HEK293 (cell line): Measurements from ENCODE around the gene BEST2.

ENCODE experiments used
- CTCF ChIA-PET: fragments of 350-600 bp; formaldehyde crosslinking; extraction: SDS; loops from one replicate; lab custom pipeline; 2021; ENCODE audit warnings: antibody characterized with exemption; lab: Yijun Ruan, JAX
- POLR2A ChIA-PET: fragments of 300-600 bp; formaldehyde crosslinking; extraction: SDS; loops from one replicate; lab custom pipeline; 2020; ENCODE audit warnings: antibody characterized with exemption, inconsistent platforms; lab: Yijun Ruan, JAX
- H3K27ac ChIP-seq: fragments of 200-500 bp; sonication (Bioruptor generic); 2 replicates; pipeline ENCODE4 v1.5.1; 2014; ENCODE audit warnings: low read depth, low read length, control low read depth, inconsistent platforms; ENCODE audit errors: extremely low read depth
- H3K36me3 ChIP-seq, 2 experiments: fragments of 200-500 bp in 1 of 2; sonication (Bioruptor generic) in 1 of 2; 1 replicate in 1 of 2; 2 replicates in 1 of 2; pipeline ENCODE4 v1.5.1; 2014 to 2017; ENCODE audit warnings: inconsistent platforms in 2 of 2, low read length in 2 of 2; ENCODE audit not compliant: control insufficient read depth in 2 of 2, insufficient read depth in 1 of 2
- H3K4me1 ChIP-seq: fragments of 200-500 bp; sonication (Bioruptor generic); 2 replicates; pipeline ENCODE4 v1.5.1; 2014; ENCODE audit warnings: mild to moderate bottlenecking, low read length, inconsistent platforms; ENCODE audit not compliant: control insufficient read depth, insufficient read depth
- H3K4me3 ChIP-seq: 2 replicates; pipeline ENCODE4 v1.5.1; 2011; ENCODE audit warnings: low read depth, mild to moderate bottlenecking, control low read depth, low read length, moderate library complexity
- H3K9me3 ChIP-seq: fragments of 200-500 bp; sonication (Bioruptor generic); 2 replicates; pipeline ENCODE4 v1.5.1; 2014; ENCODE audit warnings: low read depth, low read length, inconsistent platforms; ENCODE audit not compliant: control insufficient read depth, insufficient read depth
- SCRT2 ChIP-seq: fragments of 450-650 bp; formaldehyde crosslinking; IDR thresholded peaks from 2 replicates; pipeline ENCODE4 v1.5.1; 2016; ENCODE audit warnings: missing biosample characterization, missing genetic modification characterization
- ZBTB10 ChIP-seq: fragments of 450-650 bp; formaldehyde crosslinking; IDR thresholded peaks from 2 replicates; pipeline ENCODE4 v1.5.1; 2016; ENCODE audit warnings: missing biosample characterization, missing genetic modification characterization
- ZNF140 ChIP-seq: fragments of 450-650 bp; formaldehyde crosslinking; IDR thresholded peaks from 2 replicates; pipeline ENCODE4 v1.5.1; 2016; ENCODE audit warnings: missing biosample characterization, missing genetic modification characterization
- ZNF169 ChIP-seq: fragments of 450-650 bp; formaldehyde crosslinking; IDR thresholded peaks from 2 replicates; pipeline ENCODE4 v1.5.1; 2016; ENCODE audit warnings: missing biosample characterization, missing genetic modification characterization
- ZNF23 ChIP-seq: fragments of 450-650 bp; formaldehyde crosslinking; IDR thresholded peaks from 2 replicates; pipeline ENCODE4 v1.5.1; 2016; ENCODE audit warnings: missing biosample characterization, missing genetic modification characterization, borderline replicate concordance
- ZNF473 ChIP-seq: fragments of 450-650 bp; formaldehyde crosslinking; IDR thresholded peaks from 2 replicates; pipeline ENCODE4 v1.5.1; 2017; ENCODE audit warnings: missing biosample characterization, missing genetic modification characterization
- ZNF664 ChIP-seq: fragments of 450-650 bp; formaldehyde crosslinking; IDR thresholded peaks from 2 replicates; pipeline ENCODE4 v1.5.1; 2016; ENCODE audit warnings: missing biosample characterization, missing genetic modification characterization
- ZNF677 ChIP-seq: fragments of 450-650 bp; IDR thresholded peaks from 2 replicates; pipeline ENCODE4 v1.5.0; 2018; ENCODE audit warnings: missing biosample characterization, mild to moderate bottlenecking, missing genetic modification characterization, moderate library complexity
- TF ChIP-seq, protein P1 (sequence below): fragments of 450-650 bp; formaldehyde crosslinking; IDR thresholded peaks from 2 replicates; pipeline ENCODE4 v1.5.1; 2016; ENCODE audit warnings: missing biosample characterization, missing genetic modification characterization, low read depth
- TF ChIP-seq, protein P2 (sequence below): fragments of 450-650 bp; formaldehyde crosslinking; IDR thresholded peaks from 2 replicates; pipeline ENCODE4 v1.5.1; 2016; ENCODE audit warnings: missing biosample characterization, missing genetic modification characterization, low read depth

The BEST2 gene

DNA sequence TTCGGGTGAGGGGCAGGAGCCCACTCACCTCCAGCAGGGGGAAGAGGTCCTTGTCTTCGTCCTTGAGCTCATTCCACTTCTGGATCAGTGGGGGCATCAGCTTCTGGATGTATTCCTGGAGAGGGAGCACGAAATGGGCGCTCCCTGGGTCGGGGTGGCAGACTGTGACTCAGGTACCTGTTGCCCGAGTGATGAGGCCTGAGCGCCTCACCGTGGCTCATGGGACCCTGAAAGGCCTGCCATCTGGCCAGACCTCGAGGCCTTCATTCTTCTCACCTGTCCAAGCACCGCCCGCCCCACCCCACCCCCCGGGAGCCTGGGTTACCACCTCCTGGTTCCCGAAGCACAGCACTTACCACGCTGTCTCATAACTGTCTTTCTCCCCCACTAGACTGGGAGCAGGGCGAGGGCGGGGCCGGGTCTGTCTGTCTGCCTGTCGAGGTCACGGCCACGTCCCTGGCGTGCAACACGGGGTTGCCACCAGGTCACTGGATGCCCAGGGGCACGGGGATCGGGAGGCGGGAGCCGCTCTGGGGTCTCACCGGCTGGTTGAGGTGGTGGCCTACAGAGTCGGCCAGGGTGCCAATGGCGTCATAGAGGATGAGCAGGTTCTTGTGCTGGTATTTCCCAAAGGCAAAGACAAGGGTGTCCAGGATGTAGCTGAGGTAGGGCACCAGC, 45.8 kb upstream of the BEST2 start:
- POLR2A ChIA-PET = interaction anchor here (0.6 kb wide), 1 partner anchor 14 kb away, joined by 4 read pairs; no protein-coding TSS in a partner anchor
- H3K27ac ChIP-seq = no peak overlapping the region
- peaks cover 63 to 97% of the 10 kb centered on the region in 2 experiments for H3K36me3 ChIP-seq
- H3K9me3 ChIP-seq = no peaks in the 10 kb centered on the region
- peak; percentile 69 for TF ChIP-seq SCRT2 (tag by site-specific recombination)
- TF ChIP-seq, protein P1, sequence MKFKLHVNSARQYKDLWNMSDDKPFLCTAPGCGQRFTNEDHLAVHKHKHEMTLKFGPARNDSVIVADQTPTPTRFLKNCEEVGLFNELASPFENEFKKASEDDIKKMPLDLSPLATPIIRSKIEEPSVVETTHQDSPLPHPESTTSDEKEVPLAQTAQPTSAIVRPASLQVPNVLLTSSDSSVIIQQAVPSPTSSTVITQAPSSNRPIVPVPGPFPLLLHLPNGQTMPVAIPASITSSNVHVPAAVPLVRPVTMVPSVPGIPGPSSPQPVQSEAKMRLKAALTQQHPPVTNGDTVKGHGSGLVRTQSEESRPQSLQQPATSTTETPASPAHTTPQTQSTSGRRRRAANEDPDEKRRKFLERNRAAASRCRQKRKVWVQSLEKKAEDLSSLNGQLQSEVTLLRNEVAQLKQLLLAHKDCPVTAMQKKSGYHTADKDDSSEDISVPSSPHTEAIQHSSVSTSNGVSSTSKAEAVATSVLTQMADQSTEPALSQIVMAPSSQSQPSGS (tag by site-specific recombination) = no peak
- no peaks in the 10 kb centered on the region for H3K4me1 ChIP-seq
- H3K4me3 ChIP-seq = no peak overlapping the region
- CTCF ChIA-PET = no interaction called here

DNA sequence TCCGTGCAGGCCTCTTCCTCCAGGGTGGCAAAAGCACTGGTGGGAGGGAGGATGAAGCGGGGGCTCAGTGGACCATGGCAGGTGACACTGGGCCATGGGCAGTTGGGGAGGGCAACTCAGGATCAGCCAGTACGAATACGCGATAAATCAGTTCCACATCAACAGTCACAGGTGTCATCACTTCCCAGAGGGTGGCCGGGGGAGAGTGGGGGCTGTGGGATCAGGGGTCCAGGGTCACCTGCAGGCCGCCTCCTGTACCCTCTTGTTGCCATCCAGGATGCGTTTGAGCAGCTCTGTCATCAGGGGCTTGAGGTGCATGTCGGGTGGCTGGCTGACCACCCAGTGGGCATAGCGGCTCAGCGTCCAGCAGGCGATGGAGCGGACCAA, 45.3 kb upstream of the BEST2 start:
- no peak overlapping the region for H3K4me3 ChIP-seq
- POLR2A ChIA-PET = interaction anchor here (0.6 kb wide), 1 partner anchor 14 kb away, joined by 4 read pairs; no protein-coding TSS in a partner anchor
- no peaks in the 10 kb centered on the region for H3K9me3 ChIP-seq
- H3K27ac ChIP-seq = no peak overlapping the region
- CTCF ChIA-PET = interaction anchor here (0.6 kb wide), 1 partner anchor 27 kb away, joined by 3 read pairs; no protein-coding TSS in a partner anchor
- TF ChIP-seq, protein P2, sequence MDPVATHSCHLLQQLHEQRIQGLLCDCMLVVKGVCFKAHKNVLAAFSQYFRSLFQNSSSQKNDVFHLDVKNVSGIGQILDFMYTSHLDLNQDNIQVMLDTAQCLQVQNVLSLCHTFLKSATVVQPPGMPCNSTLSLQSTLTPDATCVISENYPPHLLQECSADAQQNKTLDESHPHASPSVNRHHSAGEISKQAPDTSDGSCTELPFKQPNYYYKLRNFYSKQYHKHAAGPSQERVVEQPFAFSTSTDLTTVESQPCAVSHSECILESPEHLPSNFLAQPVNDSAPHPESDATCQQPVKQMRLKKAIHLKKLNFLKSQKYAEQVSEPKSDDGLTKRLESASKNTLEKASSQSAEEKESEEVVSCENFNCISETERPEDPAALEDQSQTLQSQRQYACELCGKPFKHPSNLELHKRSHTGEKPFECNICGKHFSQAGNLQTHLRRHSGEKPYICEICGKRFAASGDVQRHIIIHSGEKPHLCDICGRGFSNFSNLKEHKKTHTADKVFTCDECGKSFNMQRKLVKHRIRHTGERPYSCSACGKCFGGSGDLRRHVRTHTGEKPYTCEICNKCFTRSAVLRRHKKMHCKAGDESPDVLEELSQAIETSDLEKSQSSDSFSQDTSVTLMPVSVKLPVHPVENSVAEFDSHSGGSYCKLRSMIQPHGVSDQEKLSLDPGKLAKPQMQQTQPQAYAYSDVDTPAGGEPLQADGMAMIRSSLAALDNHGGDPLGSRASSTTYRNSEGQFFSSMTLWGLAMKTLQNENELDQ (tag by site-specific recombination) = no peak
- TF ChIP-seq ZNF169 (tag by site-specific recombination) (no peak), ZNF664 (tag by site-specific recombination) (no peak), ZNF677 (no peak)
- no peaks in the 10 kb centered on the region for H3K4me1 ChIP-seq
- peaks cover 67 to 97% of the 10 kb centered on the region in 2 experiments for H3K36me3 ChIP-seq

- ChIA-PET POLR2A (interaction anchor here (0.6 kb wide), 1 partner anchor 26 kb away, joined by 3 read pairs; the partner anchor contains the start of gene TRIR), CTCF (interaction anchor here (0.5 to 2.0 kb wide), 3 partner anchors 49 to 1492 kb away, joined by 3 to 6 read pairs (median 4); no protein-coding TSS in a partner anchor)
- H3K36me3 ChIP-seq = peaks cover 63 to 94% of the 10 kb centered on the region in 2 experiments
- no peaks in the 10 kb centered on the region for H3K4me1 ChIP-seq
- no peak overlapping the region for H3K4me3 ChIP-seq
- TF ChIP-seq ZNF23 (tag by site-specific recombination) (no peak), ZBTB10 (tag by site-specific recombination) (no peak), ZNF473 (tag by site-specific recombination) (no peak), ZNF140 (tag by site-specific recombination) (no peak)
- TF ChIP-seq, protein P1 (tag by site-specific recombination) = no peak
- H3K27ac ChIP-seq = no peak overlapping the region
- no peaks in the 10 kb centered on the region for H3K9me3 ChIP-seq
Observed at GRCh38 chr19:12708641-12709040, 43.0 kb upstream of the BEST2 start.
